Coronary artery (tissue), 2 donors: ENCODE data around the gene CCNJ.

Source experiments
- DNase-seq: peaks from one replicate; pipeline ENCODE4 v3.0.0-alpha.2; 2017; ENCODE audit warnings: low spot score
- H3K27ac ChIP-seq, 2 donors: fragments of 200-600 bp; sonication (generic); one replicate each; pipeline ENCODE4 v1.5.1; 2016 to 2019
- H3K4me3 ChIP-seq: fragments of 200-600 bp; sonication (generic); 2 replicates; pipeline ENCODE4 v1.5.1; 2016; ENCODE audit warnings: mild to moderate bottlenecking, moderate library complexity
- TF ChIP-seq, protein P1 (sequence below): fragments of 200-600 bp; sonication (generic); IDR thresholded peaks from one replicate; pipeline ENCODE4 v1.5.1; 2019; ENCODE audit warnings: antibody characterized with exemption

Gene CCNJ

DNA sequence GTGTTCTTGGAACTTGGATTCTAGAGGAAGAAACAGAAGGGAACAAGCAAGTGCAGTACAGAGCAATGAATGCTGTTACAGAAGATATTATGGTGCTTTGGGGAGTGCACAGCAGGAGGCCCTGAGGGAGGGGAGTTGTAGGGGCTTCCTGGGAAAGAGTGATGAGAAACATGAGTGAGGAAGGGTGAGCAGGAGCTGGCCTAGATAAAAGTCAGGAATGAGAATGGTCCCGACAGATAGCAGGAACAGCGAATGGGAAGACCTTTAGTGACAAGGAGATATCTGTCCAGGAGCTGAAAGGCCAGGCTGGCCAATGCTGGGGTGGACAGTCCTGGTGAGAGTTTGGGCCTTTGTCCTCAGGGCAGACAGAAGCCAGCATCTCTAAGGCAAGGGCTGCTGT, 20.6 kb upstream of the CCNJ start:
- TF ChIP-seq, protein P1, sequence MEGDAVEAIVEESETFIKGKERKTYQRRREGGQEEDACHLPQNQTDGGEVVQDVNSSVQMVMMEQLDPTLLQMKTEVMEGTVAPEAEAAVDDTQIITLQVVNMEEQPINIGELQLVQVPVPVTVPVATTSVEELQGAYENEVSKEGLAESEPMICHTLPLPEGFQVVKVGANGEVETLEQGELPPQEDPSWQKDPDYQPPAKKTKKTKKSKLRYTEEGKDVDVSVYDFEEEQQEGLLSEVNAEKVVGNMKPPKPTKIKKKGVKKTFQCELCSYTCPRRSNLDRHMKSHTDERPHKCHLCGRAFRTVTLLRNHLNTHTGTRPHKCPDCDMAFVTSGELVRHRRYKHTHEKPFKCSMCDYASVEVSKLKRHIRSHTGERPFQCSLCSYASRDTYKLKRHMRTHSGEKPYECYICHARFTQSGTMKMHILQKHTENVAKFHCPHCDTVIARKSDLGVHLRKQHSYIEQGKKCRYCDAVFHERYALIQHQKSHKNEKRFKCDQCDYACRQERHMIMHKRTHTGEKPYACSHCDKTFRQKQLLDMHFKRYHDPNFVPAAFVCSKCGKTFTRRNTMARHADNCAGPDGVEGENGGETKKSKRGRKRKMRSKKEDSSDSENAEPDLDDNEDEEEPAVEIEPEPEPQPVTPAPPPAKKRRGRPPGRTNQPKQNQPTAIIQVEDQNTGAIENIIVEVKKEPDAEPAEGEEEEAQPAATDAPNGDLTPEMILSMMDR = no peak
- Histone ChIP-seq H3K27ac (no peak overlapping the region), H3K4me3 (no peak overlapping the region)
- DNase-seq = no peak

DNA sequence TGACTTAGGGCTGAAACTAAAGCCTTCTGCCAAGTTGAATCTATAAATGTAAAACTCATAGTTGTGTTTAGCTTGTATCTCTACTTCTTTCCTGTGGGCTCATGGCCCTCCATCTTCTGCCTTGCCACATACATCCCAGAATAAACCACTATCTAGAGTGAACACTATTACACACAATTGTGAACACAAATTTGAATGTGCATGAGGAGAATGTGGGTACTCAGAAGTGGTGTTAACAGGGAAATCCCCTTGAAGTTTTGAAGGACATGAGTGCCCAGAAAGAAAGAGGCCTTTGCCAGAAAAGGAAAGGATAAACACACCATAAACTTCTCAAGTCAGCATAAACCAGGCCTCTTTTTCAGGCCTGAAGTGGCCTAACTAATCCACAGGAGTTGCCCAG, 20.2 kb upstream of the CCNJ start:
- no peak overlapping the region for H3K27ac ChIP-seq
- TF ChIP-seq, protein P1 = no peak
- DNase-seq = no peak
- H3K4me3 ChIP-seq = no peak overlapping the region

DNA sequence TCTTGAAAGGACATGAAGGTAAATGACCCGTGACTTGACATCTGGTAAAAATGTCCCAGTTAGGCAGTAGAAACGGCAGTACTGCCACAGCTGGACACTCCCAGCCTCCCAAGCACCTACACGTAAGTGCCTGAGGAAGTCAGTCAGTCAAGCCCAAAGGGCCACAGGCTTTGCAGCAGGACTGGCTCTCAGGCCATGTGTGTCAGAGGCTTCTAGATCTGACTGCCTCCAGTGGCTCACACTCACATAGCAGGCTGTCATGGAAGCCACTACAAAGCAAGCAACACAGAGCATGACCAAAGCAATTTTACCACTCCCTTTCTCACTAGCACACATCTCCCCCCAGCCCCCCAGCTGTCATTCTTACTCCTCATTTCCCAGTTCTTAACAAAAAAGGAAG, 17.8 kb upstream of the CCNJ start:
- TF ChIP-seq, protein P1 = no peak
- no peak for DNase-seq
- Histone ChIP-seq H3K4me3 (no peak overlapping the region), H3K27ac (no peak overlapping the region)

DNA sequence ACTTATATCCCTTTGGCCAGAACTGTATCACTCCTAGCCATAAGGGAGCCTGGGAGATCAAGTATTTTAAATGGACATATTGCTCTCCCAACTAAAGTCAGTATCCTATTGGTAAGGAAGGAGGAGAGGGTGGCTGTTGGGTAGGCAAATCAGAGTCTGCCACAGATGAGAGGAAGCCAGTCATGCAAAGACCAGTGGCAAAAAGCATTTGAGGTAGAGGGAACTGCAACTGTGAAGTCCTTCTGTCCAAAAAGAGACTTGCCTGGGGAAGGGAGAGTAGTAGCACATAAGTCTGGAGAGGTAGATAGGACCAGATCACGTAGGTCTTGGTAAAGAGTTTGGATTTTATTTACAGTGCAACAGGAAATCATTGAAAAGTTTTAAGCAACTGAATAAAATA, 8.8 kb upstream of the CCNJ start:
- TF ChIP-seq, protein P1 = no peak
- Histone ChIP-seq H3K27ac (no peak overlapping the region), H3K4me3 (no peak overlapping the region)
- no peak for DNase-seq

DNA sequence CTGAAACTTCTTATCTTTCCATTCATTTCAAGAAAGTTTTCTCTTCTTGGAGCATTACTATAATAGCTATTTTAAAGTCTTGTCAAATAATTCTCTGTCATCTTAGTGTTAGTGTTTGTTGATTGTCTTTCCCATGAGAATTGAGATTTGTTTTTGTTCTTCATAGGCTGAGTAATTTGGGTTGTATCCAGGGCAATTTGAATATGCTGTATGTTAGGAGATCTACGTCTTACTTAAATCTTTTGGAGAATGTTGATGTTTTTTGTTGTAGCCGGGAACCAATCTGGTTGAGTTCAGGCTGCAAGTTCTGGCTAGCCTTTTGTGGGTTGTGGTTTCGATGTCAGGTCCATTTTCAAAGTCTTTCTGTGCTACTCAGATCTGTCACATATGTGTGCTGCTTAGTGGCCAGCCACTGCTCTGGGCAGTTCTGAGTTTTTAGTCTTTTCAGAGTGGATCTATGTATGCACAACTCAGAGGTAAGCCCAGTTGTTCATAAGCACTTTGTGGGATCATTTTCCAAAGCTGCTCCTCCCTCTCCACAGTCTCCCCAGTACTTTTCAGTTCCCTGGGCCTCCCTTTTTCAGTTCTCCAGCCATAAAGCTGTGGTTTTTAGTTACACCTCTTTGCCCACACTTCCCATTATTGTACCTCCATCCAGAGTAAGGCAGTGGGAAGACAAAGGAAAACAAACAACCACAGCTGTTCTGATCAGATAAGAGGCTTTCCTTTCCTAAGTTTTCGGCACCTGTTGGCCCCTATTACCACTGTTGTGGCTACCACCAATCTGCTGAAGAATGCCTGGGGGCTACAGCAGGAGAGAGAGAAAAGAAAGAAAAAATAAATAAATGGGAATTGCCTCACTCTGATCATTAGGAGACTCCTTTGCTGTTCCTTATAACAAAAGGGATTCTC, 4.7 kb upstream of the CCNJ start:
- no peak for DNase-seq
- Histone ChIP-seq H3K27ac (no peak overlapping the region), H3K4me3 (no peak overlapping the region)
- TF ChIP-seq, protein P1 = no peak

DNA sequence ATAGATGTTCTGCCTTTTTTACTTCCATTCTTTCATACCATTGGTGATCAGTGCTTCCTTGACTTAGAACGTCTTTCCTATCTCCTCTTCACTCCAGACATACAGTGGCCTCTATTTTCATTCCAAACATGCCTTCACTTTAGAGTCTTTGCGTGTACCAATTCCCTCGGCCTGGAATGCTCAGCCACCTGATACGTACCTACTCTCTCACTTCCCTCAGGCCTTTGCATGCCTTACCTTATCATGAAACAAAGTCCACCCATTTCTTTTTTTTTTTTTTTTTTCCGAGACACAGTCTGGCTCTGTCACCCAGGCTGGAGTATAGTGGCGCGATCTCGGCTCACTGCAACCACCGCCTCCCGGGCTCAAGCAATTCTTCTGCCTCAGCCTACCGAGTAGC, 2.2 kb upstream of the CCNJ start:
- H3K27ac ChIP-seq = no peak overlapping the region
- no peak for DNase-seq
- TF ChIP-seq, protein P1 = no peak
- no peak overlapping the region for H3K4me3 ChIP-seq
